ENCODE data around the gene C6orf141. TPM values are rescaled to one million over a fixed set of nuclear protein-coding genes. Genes with fewer than 3 reads are reported as not detected.

C6orf141 gene
- total and polyA plus RNA-seq, 2 of the 13 experiments (the other 11 are each of a cell fraction or from before 2014, with no cell fraction given) = 0.07 TPM; not detected in 1

DNA sequence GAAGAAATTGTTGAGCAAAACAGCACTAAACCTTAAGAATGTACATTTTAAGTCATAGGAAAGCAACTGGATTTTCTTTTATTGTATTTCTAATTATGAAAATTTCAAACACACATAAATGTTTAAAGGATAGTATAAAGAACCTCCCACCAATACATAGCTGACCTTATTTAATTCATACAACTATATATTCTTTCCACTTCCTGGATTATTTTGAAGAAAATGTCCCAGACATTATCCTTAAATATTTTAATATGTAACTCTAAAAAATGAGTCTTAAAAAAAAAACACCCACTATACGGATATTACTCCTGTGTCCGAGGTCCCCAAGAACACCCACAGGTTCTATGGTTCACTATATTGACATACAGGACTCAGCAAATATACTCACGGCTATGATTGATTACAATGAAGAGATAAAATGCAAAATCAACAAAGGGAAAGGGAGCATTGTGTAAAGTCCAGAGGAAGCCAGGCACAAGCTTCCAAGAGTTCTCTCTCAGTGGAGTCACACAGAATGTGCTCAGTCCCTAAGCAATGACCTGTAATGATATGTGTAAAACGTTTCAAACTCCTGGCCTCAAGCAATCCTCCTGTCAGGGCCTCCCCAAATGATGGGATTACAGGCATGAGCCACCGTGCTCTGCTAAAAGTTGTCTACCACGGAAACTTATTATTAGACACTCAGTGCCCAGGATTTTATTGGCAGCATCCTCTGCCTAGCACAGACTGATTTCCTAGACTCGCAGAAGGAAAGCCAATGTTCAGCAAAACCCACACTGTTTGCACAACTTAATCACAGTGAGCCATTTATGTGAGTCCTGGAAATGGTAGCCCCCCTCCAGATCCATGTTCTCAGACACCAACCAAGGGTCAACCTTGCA lies 27.5 kb upstream of the C6orf141 start:
- no TSS peak for BruUV-seq (replicated peaks)
- H3K9me3 ChIP-seq (ENCODE audit: low read length) = no peaks in the 10 kb centered on the region
- in situ Hi-C loops (cut with HindIII; ENCODE audit: extremely low pct_ligation_motif_present, low pct_unique_long_range_greater_than_20kb) = no loop called here
- H3K4me2 ChIP-seq (ENCODE audit: low read depth, low read length) = peak overlapping the region; percentile 69
- H2AFZ ChIP-seq (ENCODE audit: low read length) = no peak overlapping the region
- CTCF ChIA-PET (ENCODE audit: low intra/inter-chr PET ratio, low total read pairs) = interaction anchor here (1.7 kb wide), 1 partner anchor 9 kb away, joined by 9 read pairs; no protein-coding TSS in a partner anchor
- POLR2A ChIA-PET = interaction anchor here (1.2 kb wide), 1 partner anchor 15 kb away, joined by 3 read pairs; no protein-coding TSS in a partner anchor
- intact Hi-C loops (cut with micrococcal nuclease; ENCODE audit: unreplicated experiment) = loop anchor here (1.0 to 5.0 kb wide), 4 partner anchors 16 to 239 kb away; partner anchors contain the start of genes CENPQ and MMUT
- FAIRE-seq = peak; percentile 99
- WGBS (ENCODE audit: low lambda C conversion rate) = 1% methylated on average over 7 of the region's 7 CpGs
- no peaks in the 10 kb centered on the region for H3K36me3 ChIP-seq (replicated peaks in 1 of 2; ENCODE audit: control insufficient read depth in 1 of 2, insufficient read depth in 2 of 2, low read length in 2 of 2)
- peak overlapping the region; percentile 36 for H3K9ac ChIP-seq (ENCODE audit: insufficient read depth, low read depth, low read length)
- peak overlapping the region; percentile 84 for H3K27ac ChIP-seq (ENCODE audit: extremely low read length, insufficient read depth, low read length)
- H3K4me3 ChIP-seq (replicated peaks in 1 of 3; ENCODE audit: insufficient read depth in 1 of 3, low read depth in 2 of 3, low read length in 3 of 3) = peak overlapping the region in 2 of 3 experiments; percentile 0 to 50; a peak in 2 of 6 replicates
- no peaks in the 10 kb centered on the region for H3K79me2 ChIP-seq (ENCODE audit: insufficient read depth, low read length)
- no peaks in the 10 kb centered on the region for H4K20me1 ChIP-seq (ENCODE audit: insufficient read depth, low read length)
- no peaks in the 10 kb centered on the region for H3K27me3 ChIP-seq (ENCODE audit: control insufficient read depth in 1 of 2, insufficient read depth in 2 of 2, low read length in 2 of 2)
- DNase-seq (ENCODE audit: low spot score) = peak; percentile 99
- ATAC-seq = peak; percentile 97
- H3K4me1 ChIP-seq (ENCODE audit: insufficient read depth, low read length) = peaks cover 77% of the 10 kb centered on the region
- TF ChIP-seq REXO4 (CRISPR knock-in tag; IDR thresholded peaks at IDR 0.05; ENCODE audit: borderline replicate concordance) = no peak
- TF ChIP-seq, protein P1, sequence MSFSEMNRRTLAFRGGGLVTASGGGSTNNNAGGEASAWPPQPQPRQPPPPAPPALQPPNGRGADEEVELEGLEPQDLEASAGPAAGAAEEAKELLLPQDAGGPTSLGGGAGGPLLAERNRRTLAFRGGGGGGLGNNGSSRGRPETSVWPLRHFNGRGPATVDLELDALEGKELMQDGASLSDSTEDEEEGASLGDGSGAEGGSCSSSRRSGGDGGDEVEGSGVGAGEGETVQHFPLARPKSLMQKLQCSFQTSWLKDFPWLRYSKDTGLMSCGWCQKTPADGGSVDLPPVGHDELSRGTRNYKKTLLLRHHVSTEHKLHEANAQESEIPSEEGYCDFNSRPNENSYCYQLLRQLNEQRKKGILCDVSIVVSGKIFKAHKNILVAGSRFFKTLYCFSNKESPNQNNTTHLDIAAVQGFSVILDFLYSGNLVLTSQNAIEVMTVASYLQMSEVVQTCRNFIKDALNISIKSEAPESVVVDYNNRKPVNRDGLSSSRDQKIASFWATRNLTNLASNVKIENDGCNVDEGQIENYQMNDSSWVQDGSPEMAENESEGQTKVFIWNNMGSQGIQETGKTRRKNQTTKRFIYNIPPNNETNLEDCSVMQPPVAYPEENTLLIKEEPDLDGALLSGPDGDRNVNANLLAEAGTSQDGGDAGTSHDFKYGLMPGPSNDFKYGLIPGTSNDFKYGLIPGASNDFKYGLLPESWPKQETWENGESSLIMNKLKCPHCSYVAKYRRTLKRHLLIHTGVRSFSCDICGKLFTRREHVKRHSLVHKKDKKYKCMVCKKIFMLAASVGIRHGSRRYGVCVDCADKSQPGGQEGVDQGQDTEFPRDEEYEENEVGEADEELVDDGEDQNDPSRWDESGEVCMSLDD (CRISPR knock-in tag; IDR thresholded peaks at IDR 0.05; ENCODE audit: borderline replicate concordance) = peak; percentile 76; the same call in 1 of the 2 replicates
- TF ChIP-seq ATF5 (CRISPR knock-in tag; IDR thresholded peaks at IDR 0.05; ENCODE audit: low read depth) = no peak
- 0 out of 2 replicates have a peak, but pooled peaks have one; percentile 53 for TF ChIP-seq ZNF343 (CRISPR knock-in tag; IDR thresholded peaks at IDR 0.05)
- TF ChIP-seq POLR2A (IDR thresholded peaks at IDR 0.05; ENCODE audit: insufficient read depth in 1 of 2, low read depth in 2 of 2, low read length in 2 of 2) = 0 out of 4 replicates have a peak, but pooled peaks of 1 of the 2 experiments have one; percentile 31
- TF ChIP-seq CBX1 (IDR thresholded peaks at IDR 0.05; ENCODE audit: low read depth) = peak; percentile 63
- peak; percentile 85; the same call in 1 of the 2 replicates for TF ChIP-seq ARHGAP35 (CRISPR knock-in tag; IDR thresholded peaks at IDR 0.05; ENCODE audit: borderline replicate concordance)
- TF ChIP-seq, protein P2, sequence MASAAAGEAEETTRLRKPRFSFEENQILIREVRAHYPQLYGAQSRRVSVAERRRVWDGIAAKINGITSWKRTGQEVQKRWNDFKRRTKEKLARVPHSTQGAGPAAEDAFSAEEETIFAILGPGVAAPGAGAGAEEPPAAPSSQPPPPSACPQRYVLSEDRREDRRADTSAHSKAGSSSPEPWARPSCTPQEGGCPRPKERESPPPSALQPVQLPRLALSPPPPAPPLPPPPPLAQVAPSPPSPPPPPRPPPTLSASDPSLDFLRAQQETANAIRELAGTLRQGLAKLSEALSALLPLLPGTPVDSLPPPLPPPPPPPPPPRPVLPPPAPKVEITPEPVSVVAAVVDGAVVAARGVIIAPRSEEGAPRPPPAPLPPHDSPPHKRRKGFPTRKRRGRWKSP (CRISPR knock-in tag; IDR thresholded peaks at IDR 0.05) = no peak; the same call in 1 of the 2 replicates
- TF ChIP-seq, protein P3, sequence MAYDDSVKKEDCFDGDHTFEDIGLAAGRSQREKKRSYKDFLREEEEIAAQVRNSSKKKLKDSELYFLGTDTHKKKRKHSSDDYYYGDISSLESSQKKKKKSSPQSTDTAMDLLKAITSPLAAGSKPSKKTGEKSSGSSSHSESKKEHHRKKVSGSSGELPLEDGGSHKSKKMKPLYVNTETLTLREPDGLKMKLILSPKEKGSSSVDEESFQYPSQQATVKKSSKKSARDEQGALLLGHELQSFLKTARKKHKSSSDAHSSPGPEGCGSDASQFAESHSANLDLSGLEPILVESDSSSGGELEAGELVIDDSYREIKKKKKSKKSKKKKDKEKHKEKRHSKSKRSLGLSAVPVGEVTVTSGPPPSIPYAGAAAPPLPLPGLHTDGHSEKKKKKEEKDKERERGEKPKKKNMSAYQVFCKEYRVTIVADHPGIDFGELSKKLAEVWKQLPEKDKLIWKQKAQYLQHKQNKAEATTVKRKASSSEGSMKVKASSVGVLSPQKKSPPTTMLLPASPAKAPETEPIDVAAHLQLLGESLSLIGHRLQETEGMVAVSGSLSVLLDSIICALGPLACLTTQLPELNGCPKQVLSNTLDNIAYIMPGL (CRISPR knock-in tag; IDR thresholded peaks at IDR 0.05; ENCODE audit: borderline replicate concordance in 1 of 2, low read depth in 1 of 2) = peak in 1 of 2 experiments; percentile 65; a peak in 1 of 4 replicates
- TF ChIP-seq ZNF841 (CRISPR knock-in tag; IDR thresholded peaks at IDR 0.05; ENCODE audit: borderline replicate concordance) = no peak
- TF ChIP-seq SMAD3 (CRISPR knock-in tag; IDR thresholded peaks at IDR 0.05) = peak; percentile 87
- peak; percentile 90 for TF ChIP-seq NR2F2 (IDR thresholded peaks at IDR 0.05; ENCODE audit: borderline replicate concordance, low read depth)

All from HepG2 (cell line).